ENCODE results near the gene ADAMTS17. TPM values are rescaled to one million over a fixed set of nuclear protein-coding genes. Genes with fewer than 3 reads are reported as not detected.

Gene ADAMTS17
- total and polyA plus RNA-seq, 5 donors from 2014 or later, result 0.20 to 8.2 (median 0.67) TPM; not detected in 1

DNA sequence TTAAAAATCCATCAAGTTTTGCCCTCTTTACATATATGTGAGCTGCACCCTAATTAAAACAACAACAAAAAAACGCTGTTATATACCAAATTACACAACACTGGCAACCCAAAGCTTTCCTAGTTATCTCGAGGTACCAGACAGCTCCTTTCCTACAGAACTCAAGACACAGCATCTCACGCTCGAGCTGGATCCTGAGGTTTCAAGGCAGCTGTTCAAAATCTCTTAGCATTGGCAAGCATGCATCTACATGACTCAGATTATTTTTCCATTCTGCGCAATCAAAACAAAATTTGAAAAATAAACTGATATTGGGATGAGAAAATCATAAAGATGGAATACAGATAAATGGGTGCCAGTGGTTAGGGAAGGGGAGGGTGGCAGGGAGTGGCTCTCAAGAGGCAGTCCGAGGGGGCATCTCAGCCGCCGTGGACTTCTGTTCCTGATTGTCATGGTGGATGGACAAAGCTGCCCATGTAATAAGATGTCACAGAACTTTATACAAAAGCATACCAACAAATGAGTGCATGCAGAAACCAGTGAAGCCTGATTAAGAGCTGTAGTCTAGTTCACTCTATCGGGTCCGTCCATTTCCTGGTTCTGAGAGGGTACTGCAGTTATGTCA is 91.5 kb downstream of the ADAMTS17 start:
- Mint-ChIP-seq H3K4me3 (no peak overlapping the region), H3K27me3 (no peaks in the 10 kb centered on the region), H3K27ac (no peak overlapping the region), H3K4me1 (peaks cover 0 to 2% (median 0%) of the 10 kb centered on the region in 4 donors), H3K36me3 (peaks cover 15% of the 10 kb centered on the region), H3K9me3 (peaks cover 0 to 2% (median 0%) of the 10 kb centered on the region in 7 donors)
- DNase-seq, result no peak
- no peaks in the 10 kb centered on the region for H3K4me1 ChIP-seq (ENCODE audit: control insufficient read depth, insufficient read depth, low read length, poor library complexity, severe bottlenecking)
- H3K9me3 ChIP-seq (ENCODE audit: control insufficient read depth in 2 of 2, low read length in 2 of 2), result no peaks in the 10 kb centered on the region
- no peak overlapping the region for H3K4me3 ChIP-seq (ENCODE audit: low read depth, low read length)
- no peaks in the 10 kb centered on the region for H3K27me3 ChIP-seq (ENCODE audit: control insufficient read depth, insufficient read depth, low read length)
- no peak for ATAC-seq (ENCODE audit: low read depth in 2 of 2)
- no peak overlapping the region for H3K27ac ChIP-seq (ENCODE audit: insufficient read depth, low read length, poor library complexity, severe bottlenecking)
- H3K36me3 ChIP-seq (ENCODE audit: control insufficient read depth, insufficient read depth, low read length), result no peaks in the 10 kb centered on the region

DNA sequence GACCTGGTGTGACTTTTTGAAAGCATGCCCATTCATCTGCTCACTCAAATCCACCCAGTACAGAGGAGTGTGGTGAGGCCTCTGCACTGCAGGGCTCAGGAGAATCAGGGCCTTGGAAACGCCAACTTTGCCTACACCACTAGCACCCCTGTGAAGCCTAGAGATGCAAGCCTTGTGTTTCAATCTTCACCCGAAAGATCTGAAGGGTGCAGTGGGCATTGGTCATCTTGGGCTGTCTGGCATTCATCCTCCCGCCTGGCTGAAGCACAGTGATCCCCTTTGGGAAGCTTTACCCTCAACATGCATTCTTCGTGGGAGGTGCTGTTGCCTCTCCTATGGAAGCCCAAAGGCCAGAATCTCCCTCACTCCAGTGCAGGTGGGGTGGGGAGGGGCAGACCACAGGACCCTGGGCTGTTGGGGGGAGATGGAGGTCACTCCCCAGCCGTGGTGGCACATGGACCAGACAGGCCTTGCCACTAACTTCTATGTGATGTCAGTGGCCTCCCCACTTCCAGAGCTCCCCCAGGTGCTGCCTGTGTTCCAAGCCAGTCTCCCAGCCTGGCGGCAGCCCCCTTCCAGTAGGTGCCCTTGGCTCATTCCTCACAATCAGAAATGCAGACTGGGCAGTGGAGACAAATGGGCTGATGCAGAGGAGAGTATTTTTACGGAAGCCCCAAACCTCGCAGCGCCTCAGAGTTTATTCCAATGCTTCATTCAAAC is 92.5 kb downstream of the ADAMTS17 start:
- Mint-ChIP-seq H3K4me3 (no peak overlapping the region), H3K27ac (no peak overlapping the region), H3K9me3 (peaks cover 0 to 2% (median 0%) of the 10 kb centered on the region in 7 donors), H3K4me1 (no peaks in the 10 kb centered on the region), H3K36me3 (peaks cover 14% of the 10 kb centered on the region), H3K27me3 (no peaks in the 10 kb centered on the region)
- DNase-seq (no peak), ATAC-seq (ENCODE audit: low read depth in 2 of 2) (no peak)
- no peaks in the 10 kb centered on the region for H3K27me3 ChIP-seq (ENCODE audit: control insufficient read depth, insufficient read depth, low read length)
- no peaks in the 10 kb centered on the region for H3K36me3 ChIP-seq (ENCODE audit: control insufficient read depth, insufficient read depth, low read length)
- H3K9me3 ChIP-seq (ENCODE audit: control insufficient read depth in 2 of 2, low read length in 2 of 2), result no peaks in the 10 kb centered on the region
- H3K27ac ChIP-seq (ENCODE audit: insufficient read depth, low read length, poor library complexity, severe bottlenecking), result no peak overlapping the region
- no peak overlapping the region for H3K4me3 ChIP-seq (ENCODE audit: low read depth, low read length)
- H3K4me1 ChIP-seq (ENCODE audit: control insufficient read depth, insufficient read depth, low read length, poor library complexity, severe bottlenecking), result no peaks in the 10 kb centered on the region

DNA sequence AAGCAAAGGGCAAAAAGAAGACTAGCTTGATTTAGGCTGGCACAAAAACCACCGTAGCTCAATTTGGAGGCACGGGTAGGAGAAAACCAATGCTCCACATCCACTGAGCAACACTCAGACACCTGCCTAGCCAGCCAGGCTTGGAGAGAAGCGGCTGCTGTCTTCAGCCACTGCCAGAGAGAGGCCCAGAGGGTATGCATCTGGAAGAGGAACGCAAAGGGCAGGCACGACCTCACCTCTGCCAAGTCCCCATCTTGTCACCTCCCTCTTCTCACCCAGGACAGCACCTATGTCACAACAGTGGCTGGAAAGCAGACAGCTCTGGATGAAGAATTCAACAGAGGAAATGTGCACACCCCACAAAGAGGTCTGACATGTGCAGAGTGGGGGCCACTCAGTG is 93.5 kb downstream of the ADAMTS17 start:
- H3K4me1 ChIP-seq (ENCODE audit: control insufficient read depth, insufficient read depth, low read length, poor library complexity, severe bottlenecking), result no peaks in the 10 kb centered on the region
- Mint-ChIP-seq H3K4me3 (no peak overlapping the region), H3K27me3 (no peaks in the 10 kb centered on the region), H3K36me3 (peaks cover 14% of the 10 kb centered on the region), H3K9me3 (peaks cover 0 to 4% (median 0%) of the 10 kb centered on the region in 7 donors), H3K4me1 (no peaks in the 10 kb centered on the region), H3K27ac (no peak overlapping the region)
- no peaks in the 10 kb centered on the region for H3K36me3 ChIP-seq (ENCODE audit: control insufficient read depth, insufficient read depth, low read length)
- H3K9me3 ChIP-seq (ENCODE audit: control insufficient read depth in 2 of 2, low read length in 2 of 2), result no peaks in the 10 kb centered on the region
- H3K27ac ChIP-seq (ENCODE audit: insufficient read depth, low read length, poor library complexity, severe bottlenecking), result no peak overlapping the region
- ATAC-seq (ENCODE audit: low read depth in 2 of 2) (no peak), DNase-seq (no peak)
- H3K4me3 ChIP-seq (ENCODE audit: low read depth, low read length), result no peak overlapping the region
- no peaks in the 10 kb centered on the region for H3K27me3 ChIP-seq (ENCODE audit: control insufficient read depth, insufficient read depth, low read length)

DNA sequence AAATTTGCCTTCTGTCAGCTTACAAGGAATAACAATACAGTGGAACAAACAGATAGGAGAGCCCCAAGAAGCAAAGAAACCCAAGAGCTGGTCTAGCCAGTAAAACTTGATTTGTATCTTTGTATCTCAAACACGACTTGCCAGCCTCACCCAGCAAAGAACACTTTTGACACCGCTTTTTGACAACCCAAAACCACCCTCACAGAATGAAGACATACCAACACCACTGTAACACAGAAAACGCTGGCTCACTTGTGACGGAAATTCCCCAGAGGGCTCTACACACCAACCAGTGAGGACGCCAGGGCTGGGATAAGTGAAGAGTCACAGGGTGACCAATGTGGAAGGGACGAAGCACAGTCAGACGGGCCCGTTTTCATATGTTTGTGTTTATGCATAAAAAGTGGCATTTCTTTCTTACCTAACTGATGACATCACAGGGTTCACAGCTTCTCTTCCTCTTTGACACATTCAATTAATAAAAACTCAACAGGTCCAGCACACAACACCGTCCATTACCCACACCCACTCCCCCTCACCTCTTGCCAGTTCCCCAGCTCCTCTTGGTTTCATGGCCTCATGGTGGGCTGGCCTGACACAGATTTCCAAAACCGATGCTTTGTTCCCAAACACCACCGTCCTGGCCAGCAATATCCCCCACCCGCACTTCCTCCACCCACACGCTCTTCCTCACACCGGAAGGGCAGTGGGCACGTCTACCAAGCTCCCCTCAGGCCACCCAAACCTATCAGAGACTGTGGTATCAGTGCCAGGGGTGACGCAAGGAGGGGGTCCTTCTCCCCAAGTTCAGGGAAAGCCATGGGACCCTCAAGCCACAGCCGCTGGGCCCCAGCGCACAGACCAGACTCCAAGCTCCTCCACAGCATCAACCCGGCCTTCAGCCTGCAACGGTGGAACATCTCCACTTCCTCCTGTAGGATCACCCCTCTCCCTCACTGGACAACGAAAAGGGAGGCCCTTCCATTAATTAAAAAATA is 94.2 kb downstream of the ADAMTS17 start:
- Mint-ChIP-seq H3K27ac (peak overlapping the region in 1 of 3 donors; percentile 78), H3K4me1 (no peaks in the 10 kb centered on the region), H3K27me3 (no peaks in the 10 kb centered on the region), H3K9me3 (peaks cover 0 to 3% (median 0%) of the 10 kb centered on the region in 7 donors), H3K36me3 (peaks cover 17% of the 10 kb centered on the region), H3K4me3 (no peak overlapping the region)
- Histone ChIP-seq H3K27ac (ENCODE audit: insufficient read depth, low read length, poor library complexity, severe bottlenecking) (no peak overlapping the region), H3K36me3 (ENCODE audit: control insufficient read depth, insufficient read depth, low read length) (no peaks in the 10 kb centered on the region), H3K4me1 (ENCODE audit: control insufficient read depth, insufficient read depth, low read length, poor library complexity, severe bottlenecking) (no peaks in the 10 kb centered on the region), H3K4me3 (ENCODE audit: low read depth, low read length) (no peak overlapping the region), H3K9me3 (ENCODE audit: control insufficient read depth in 2 of 2, low read length in 2 of 2) (no peaks in the 10 kb centered on the region), H3K27me3 (ENCODE audit: control insufficient read depth, insufficient read depth, low read length) (no peaks in the 10 kb centered on the region)
- DNase-seq, result no peak
- ATAC-seq (ENCODE audit: low read depth in 2 of 2), result no peak

DNA sequence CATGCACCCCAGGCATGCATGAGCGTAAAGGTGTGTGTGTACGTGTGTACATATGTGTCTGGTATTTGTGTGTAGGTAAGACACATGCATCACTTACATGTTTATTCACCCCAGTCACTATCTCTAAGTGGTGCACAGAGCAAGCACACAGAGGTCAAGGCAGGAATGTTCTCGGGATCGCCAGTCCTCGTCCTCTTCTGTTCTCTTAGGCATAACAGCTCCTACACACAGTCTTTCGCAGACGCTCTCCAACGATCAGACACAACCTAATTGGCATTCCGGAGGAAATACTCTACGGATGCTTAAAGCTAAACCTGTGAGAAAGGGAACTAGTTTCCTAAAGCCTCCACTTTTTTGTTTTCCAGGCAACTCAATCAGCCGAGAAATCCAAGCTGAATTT is 95.9 kb downstream of the ADAMTS17 start:
- Histone ChIP-seq H3K27me3 (ENCODE audit: control insufficient read depth, insufficient read depth, low read length) (no peaks in the 10 kb centered on the region), H3K36me3 (ENCODE audit: control insufficient read depth, insufficient read depth, low read length) (no peaks in the 10 kb centered on the region), H3K9me3 (ENCODE audit: control insufficient read depth in 2 of 2, low read length in 2 of 2) (no peaks in the 10 kb centered on the region), H3K27ac (ENCODE audit: insufficient read depth, low read length, poor library complexity, severe bottlenecking) (no peak overlapping the region), H3K4me3 (ENCODE audit: low read depth, low read length) (no peak overlapping the region), H3K4me1 (ENCODE audit: control insufficient read depth, insufficient read depth, low read length, poor library complexity, severe bottlenecking) (no peaks in the 10 kb centered on the region)
- no peak for DNase-seq
- Mint-ChIP-seq H3K36me3 (peaks cover 26% of the 10 kb centered on the region), H3K4me3 (no peak overlapping the region), H3K27ac (no peak overlapping the region), H3K4me1 (no peaks in the 10 kb centered on the region), H3K9me3 (peaks cover 0 to 3% (median 0%) of the 10 kb centered on the region in 7 donors), H3K27me3 (no peaks in the 10 kb centered on the region)
- no peak for ATAC-seq (ENCODE audit: low read depth in 2 of 2)

DNA sequence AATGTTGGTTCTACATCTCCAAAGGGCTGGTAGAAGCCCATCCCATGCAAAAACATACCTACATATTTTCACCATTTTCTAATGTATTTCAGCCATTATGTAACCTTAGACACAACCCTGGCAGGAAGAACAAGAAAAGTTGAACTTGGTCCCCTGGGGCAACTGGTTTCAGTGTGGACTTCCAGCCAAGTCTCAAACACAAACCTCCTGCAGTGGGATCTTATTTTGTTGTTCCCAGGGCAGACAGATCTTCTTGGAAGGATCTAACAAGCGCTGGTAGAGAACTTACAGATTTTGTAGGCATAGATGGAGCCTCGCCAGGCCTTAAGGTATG is 96.3 kb downstream of the ADAMTS17 start:
- ATAC-seq (ENCODE audit: low read depth in 2 of 2) (no peak), DNase-seq (no peak)
- H3K4me3 ChIP-seq (ENCODE audit: low read depth, low read length), result no peak overlapping the region
- no peak overlapping the region for H3K27ac Mint-ChIP-seq
- H3K9me3 Mint-ChIP-seq, result peaks cover 0 to 3% (median 0%) of the 10 kb centered on the region in 7 donors
- no peaks in the 10 kb centered on the region for H3K27me3 ChIP-seq (ENCODE audit: control insufficient read depth, insufficient read depth, low read length)
- no peaks in the 10 kb centered on the region for H3K4me1 Mint-ChIP-seq
- no peaks in the 10 kb centered on the region for H3K9me3 ChIP-seq (ENCODE audit: control insufficient read depth in 2 of 2, low read length in 2 of 2)
- H3K4me3 Mint-ChIP-seq, result no peak overlapping the region
- no peaks in the 10 kb centered on the region for H3K36me3 ChIP-seq (ENCODE audit: control insufficient read depth, insufficient read depth, low read length)
- no peaks in the 10 kb centered on the region for H3K27me3 Mint-ChIP-seq
- no peak overlapping the region for H3K27ac ChIP-seq (ENCODE audit: insufficient read depth, low read length, poor library complexity, severe bottlenecking)
- no peaks in the 10 kb centered on the region for H3K4me1 ChIP-seq (ENCODE audit: control insufficient read depth, insufficient read depth, low read length, poor library complexity, severe bottlenecking)
- peaks cover 26% of the 10 kb centered on the region for H3K36me3 Mint-ChIP-seq

DNA sequence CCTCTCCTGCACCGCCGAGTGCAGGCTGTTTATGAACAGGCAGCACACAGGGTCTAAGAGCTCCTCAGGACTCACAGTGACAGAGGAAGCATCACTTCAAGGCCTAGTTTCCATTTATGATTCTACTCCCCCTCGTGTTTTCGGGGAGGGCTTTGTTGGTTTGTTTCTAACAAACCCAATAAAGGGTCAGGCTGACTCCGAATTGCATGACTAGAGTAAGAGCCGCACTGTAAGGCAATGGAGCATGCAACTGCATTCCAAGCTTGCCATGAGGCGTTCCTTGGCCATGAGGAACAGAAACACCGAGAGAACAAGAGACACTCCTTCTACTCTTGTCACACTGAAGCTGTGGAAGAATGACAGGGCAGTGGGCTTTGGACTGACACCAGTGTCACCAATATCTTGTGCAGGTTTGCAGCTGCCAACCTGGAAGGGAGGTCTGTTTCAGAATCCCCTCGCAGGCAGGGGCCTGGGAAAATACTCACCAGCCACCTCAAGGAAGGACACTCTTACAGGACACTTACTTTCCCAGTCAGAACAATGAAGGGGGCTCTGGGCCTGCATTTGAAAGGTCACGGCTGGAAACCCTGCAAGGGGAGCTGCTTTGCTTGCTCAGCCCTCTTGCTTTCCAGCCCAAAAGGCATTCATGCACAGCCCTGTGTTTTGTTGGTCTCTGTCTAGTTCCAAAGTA is 96.8 kb downstream of the ADAMTS17 start:
- no peak overlapping the region for H3K4me3 Mint-ChIP-seq
- H3K36me3 ChIP-seq (ENCODE audit: control insufficient read depth, insufficient read depth, low read length), result no peaks in the 10 kb centered on the region
- no peaks in the 10 kb centered on the region for H3K4me1 ChIP-seq (ENCODE audit: control insufficient read depth, insufficient read depth, low read length, poor library complexity, severe bottlenecking)
- peaks cover 22% of the 10 kb centered on the region for H3K36me3 Mint-ChIP-seq
- DNase-seq (no peak), ATAC-seq (ENCODE audit: low read depth in 2 of 2) (no peak)
- no peak overlapping the region for H3K4me3 ChIP-seq (ENCODE audit: low read depth, low read length)
- peaks cover 0 to 3% (median 0%) of the 10 kb centered on the region in 7 donors for H3K9me3 Mint-ChIP-seq
- H3K27me3 ChIP-seq (ENCODE audit: control insufficient read depth, insufficient read depth, low read length), result no peaks in the 10 kb centered on the region
- no peaks in the 10 kb centered on the region for H3K9me3 ChIP-seq (ENCODE audit: control insufficient read depth in 2 of 2, low read length in 2 of 2)
- no peaks in the 10 kb centered on the region for H3K4me1 Mint-ChIP-seq
- H3K27ac ChIP-seq (ENCODE audit: insufficient read depth, low read length, poor library complexity, severe bottlenecking), result no peak overlapping the region
- no peak overlapping the region for H3K27ac Mint-ChIP-seq
- no peaks in the 10 kb centered on the region for H3K27me3 Mint-ChIP-seq

Measured in CD4-positive, CD25-positive, alpha-beta regulatory T cell (primary cell).